Measurements from ENCODE around the gene DEFB123.
"Not testable (repeated sequence)": the region's sequence is repeated elsewhere in the genome, so short reads cannot be mapped to it uniquely, and the experiment has no call there.

DEFB123 gene

GRCh38 chr20:31440012-31440659 lies at the start of gene DEFB123:
Gene DEFB123, plus strand, starts transcription at chr20:31440632. Its CDS starts 67 bp downstream, at chr20:31440699.
- DNase-seq (ENCODE audit: low spot score): no peak

GRCh38 chr20:31392836-31393235 lies 47.6 kb upstream of the DEFB123 start:
- no peak for DNase-seq (ENCODE audit: low spot score)

- DNase-seq (ENCODE audit: low spot score): no peak
Observed at GRCh38 chr20:31394900-31395299, 45.5 kb upstream of the DEFB123 start.

- DNase-seq (ENCODE audit: low spot score): no peak
Observed at GRCh38 chr20:31403886-31404285, 36.5 kb upstream of the DEFB123 start.

- no peak for DNase-seq (ENCODE audit: low spot score)
Observed at GRCh38 chr20:31406115-31406514, 34.3 kb upstream of the DEFB123 start, which contains the start of gene DEFB121. Gene DEFB121, minus strand, starts transcription at chr20:31406215. Its CDS starts 63 bp downstream, at chr20:31406152.

GRCh38 chr20:31410011-31410410 lies 30.4 kb upstream of the DEFB123 start:
- DNase-seq (ENCODE audit: low spot score): no peak

GRCh38 chr20:31414381-31414780 lies 26.1 kb upstream of the DEFB123 start:
- no peak for DNase-seq (ENCODE audit: low spot score)

- DNase-seq (ENCODE audit: low spot score): no peak
Observed at GRCh38 chr20:31415653-31416052, 24.8 kb upstream of the DEFB123 start.

- no peak for DNase-seq (ENCODE audit: low spot score)
Observed at GRCh38 chr20:31418307-31418706, 22.1 kb upstream of the DEFB123 start.

- no peak for DNase-seq (ENCODE audit: low spot score)
Observed at GRCh38 chr20:31425797-31426196, 14.6 kb upstream of the DEFB123 start.

GRCh38 chr20:31426891-31427551 lies 13.4 kb upstream of the DEFB123 start:
- not testable (repeated sequence) for DNase-seq (ENCODE audit: low spot score)

GRCh38 chr20:31427576-31427975 lies 12.9 kb upstream of the DEFB123 start:
- not testable (repeated sequence) for DNase-seq (ENCODE audit: low spot score)

GRCh38 chr20:31430568-31431115 lies 9.8 kb upstream of the DEFB123 start:
- no peak for DNase-seq (ENCODE audit: low spot score)

GRCh38 chr20:31446084-31446819 lies 5.8 kb downstream of the DEFB123 start:
- DNase-seq (ENCODE audit: low spot score): no peak

- DNase-seq (ENCODE audit: low spot score): no peak
Observed at GRCh38 chr20:31449511-31450414, 9.3 kb downstream of the DEFB123 start.

GRCh38 chr20:31452575-31452974 lies 12.1 kb downstream of the DEFB123 start:
- DNase-seq (ENCODE audit: low spot score): no peak

GRCh38 chr20:31454361-31454760 lies 13.9 kb downstream of the DEFB123 start:
- no peak for DNase-seq (ENCODE audit: low spot score)

GRCh38 chr20:31470946-31471345 lies 30.5 kb downstream of the DEFB123 start:
- not testable (repeated sequence) for DNase-seq (ENCODE audit: low spot score)

GRCh38 chr20:31472395-31473330 lies 32.2 kb downstream of the DEFB123 start:
- no peak for DNase-seq (ENCODE audit: low spot score)

- no peak for DNase-seq (ENCODE audit: low spot score)
Observed at GRCh38 chr20:31473331-31474096, 33.1 kb downstream of the DEFB123 start.

All from hematopoietic multipotent progenitor cell treated with erythropoietin and hydrocortisone succinate and interleukin-3 and kit ligand, for 15 days (in vitro differentiated cells).